ENCODE measurements around the gene STYXL2. TPM values are rescaled to one million over a fixed set of nuclear protein-coding genes. Genes with fewer than 3 reads are reported as not detected.

Gene STYXL2
- total RNA-seq, 1 donor from 2014 or later = 12.5 TPM

DNA sequence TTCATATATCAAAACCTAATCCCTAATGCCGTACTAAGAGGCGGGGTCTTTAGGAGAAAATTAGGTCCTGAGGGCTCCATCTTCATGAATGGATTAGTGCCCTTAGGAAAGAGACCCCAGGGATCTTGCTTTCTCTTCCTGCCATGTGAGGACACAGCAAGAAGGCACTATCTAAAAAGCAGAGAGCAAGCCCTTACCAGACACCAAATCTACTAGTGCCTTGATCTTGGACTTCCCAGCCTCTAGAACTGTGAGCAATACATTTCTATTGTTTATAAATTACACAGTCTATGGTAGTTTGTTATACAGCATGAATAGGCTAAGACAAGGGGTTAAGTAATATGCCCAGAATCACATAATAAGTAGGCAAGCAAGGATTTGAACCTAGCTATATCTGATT is 42.9 kb downstream of the STYXL2 start:
- no peak for DNase-seq

DNA sequence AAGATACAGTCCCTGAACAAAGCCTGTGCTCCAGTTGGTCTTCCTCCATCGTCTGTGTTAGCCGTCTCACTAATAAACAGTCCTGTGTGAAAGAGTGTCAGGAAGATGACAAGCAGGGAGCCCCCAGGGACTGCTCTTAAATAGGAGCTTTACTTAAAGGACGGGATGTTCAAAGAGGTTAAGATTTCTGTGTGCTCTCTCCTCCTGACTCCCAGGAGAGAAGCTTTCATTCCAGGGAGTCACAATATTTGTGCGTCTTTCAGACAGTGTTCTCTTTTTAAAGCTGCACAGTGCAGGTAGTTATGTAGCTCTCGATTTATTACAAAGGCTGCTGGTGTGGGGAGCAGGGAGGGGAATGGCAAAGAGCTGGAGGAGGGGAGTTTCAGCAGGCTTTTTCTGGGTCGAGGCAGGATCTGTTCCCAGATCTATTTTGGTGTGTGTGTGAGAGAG is 43.5 kb downstream of the STYXL2 start:
- no peak for DNase-seq

DNA sequence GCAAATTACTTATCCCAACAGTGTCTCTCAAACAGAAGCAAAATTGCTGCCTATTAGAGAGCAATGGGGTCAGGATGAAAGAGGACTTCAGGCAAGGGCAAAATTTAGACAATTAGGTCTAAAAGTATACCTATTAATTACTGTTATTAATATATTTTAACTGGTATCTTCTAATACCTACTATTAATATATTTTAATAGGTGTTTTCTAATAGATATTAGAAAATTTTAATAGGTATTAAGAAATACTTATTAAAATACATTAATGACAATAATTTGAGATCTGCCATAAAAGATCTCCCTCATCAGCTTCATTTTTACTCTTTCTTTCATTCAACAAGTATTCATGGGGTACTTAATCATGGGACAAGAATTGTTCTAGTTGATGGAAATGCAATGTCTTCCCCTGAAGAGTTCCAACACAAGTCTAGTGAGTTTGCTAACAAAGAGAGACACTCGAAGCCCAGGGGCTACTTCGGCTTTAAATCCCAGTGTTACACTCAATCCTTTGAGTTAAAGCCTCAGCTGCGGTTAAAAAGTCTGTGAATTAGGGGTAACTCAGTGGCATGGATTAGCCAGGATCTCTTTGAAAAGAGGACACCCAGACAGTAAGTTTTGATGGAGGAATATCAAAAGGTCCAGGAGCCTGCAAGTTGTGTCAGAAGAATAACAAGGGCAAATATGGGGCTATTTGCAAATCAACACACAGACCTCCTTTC is 44.1 kb downstream of the STYXL2 start:
- DNase-seq = no peak

DNA sequence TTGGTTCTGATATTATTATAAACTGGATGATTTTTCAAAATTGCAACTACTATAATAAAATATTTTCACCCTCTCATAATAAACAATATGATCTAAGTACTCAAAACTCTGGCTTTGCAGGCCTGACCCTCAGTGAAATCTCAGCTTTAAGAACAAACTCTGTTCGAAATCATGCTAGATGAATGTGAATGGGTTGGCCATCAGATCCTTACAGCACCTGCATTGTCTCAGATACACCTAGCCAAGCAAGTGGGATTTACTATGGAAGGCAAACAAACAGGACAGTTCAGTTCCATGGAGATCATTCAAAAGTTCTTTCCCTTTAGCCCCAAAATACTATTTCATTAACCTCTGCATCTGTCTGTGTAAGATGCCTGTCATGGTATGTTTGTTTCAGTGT is 44.8 kb downstream of the STYXL2 start:
- no peak for DNase-seq

DNA sequence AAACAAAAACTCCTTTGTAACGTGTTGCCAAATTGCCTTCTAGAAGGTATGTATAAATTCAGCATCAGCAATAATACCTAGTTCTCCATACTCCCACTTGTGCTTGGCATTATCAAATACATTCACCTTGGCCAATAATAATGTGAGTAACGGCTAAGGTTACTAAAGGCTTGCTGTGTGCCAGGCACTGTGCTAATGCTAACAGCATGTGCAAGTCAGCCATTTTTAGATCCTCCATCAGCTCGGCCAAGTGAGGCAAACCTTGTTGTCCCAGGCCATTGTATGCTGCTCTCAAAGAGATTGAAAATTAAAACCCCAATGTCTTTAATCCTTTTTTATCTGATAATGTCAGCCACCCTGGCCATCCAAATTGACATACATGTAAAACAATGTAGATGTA is 48.1 kb downstream of the STYXL2 start:
- DNase-seq = no peak

Other genes starting within 250 kb of the STYXL2 start
- gene TADA1, start 217.8 kb upstream of the STYXL2 start, total RNA-seq = 14.5 TPM
- 0.30 TPM for gene ILDR2, start 118.5 kb upstream of the STYXL2 start, total RNA-seq
- 0.20 TPM for gene MAEL, start 104.8 kb upstream of the STYXL2 start, total RNA-seq
- gene GPA33, start 3.7 kb upstream of the STYXL2 start, total RNA-seq = 0.10 TPM
- gene POU2F1, start 126.8 kb downstream of the STYXL2 start, total RNA-seq = 15.7 TPM

Measured in skin of body (tissue), 2 donors.